SK-N-SH (cell line): ENCODE data around the gene SRGN.

Experiments used
- EP300 ChIP-seq, 2 experiments: IDR thresholded peaks; 2 replicates each; pipeline versions ENCODE4 v1.4.0 to v1.6.1; 2012; ENCODE audit warnings: borderline replicate concordance in 1 of 2, low read depth in 1 of 2, low read length in 1 of 2
- EZH2phosphoT487 ChIP-seq: fragments of 200-600 bp; sonication (generic); IDR thresholded peaks from 2 replicates; pipeline ENCODE4 v1.6.1; 2017; ENCODE audit warnings: low read depth, mixed run types, mild to moderate bottlenecking, antibody characterized with exemption, moderate library complexity, borderline replicate concordance
- MXI1 ChIP-seq: IDR thresholded peaks from 2 replicates; pipeline ENCODE4 v1.6.1; 2012; ENCODE audit warnings: mild to moderate bottlenecking, low read depth, low read length, improper control_type of control experiment
- POLR2AphosphoS5 ChIP-seq: IDR thresholded peaks from 2 replicates; pipeline ENCODE4 v1.6.1; 2012; ENCODE audit warnings: low read depth, low read length
- RFX5 ChIP-seq: IDR thresholded peaks from 2 replicates; pipeline ENCODE4 v1.6.1; 2012; ENCODE audit warnings: mild to moderate bottlenecking, improper control_type of control experiment, low read length
- TAF1 ChIP-seq: IDR thresholded peaks from 2 replicates; pipeline ENCODE4 v1.6.1; 2012; ENCODE audit warnings: low read depth, mild to moderate bottlenecking, low read length, moderate library complexity, borderline replicate concordance
- YY1 ChIP-seq: IDR thresholded peaks from 2 replicates; pipeline ENCODE4 v1.4.0; 2012; ENCODE audit warnings: low read depth, mild to moderate bottlenecking
- TF ChIP-seq, protein P1 (sequence below): fragments of 200-600 bp; sonication (generic); IDR thresholded peaks from 2 replicates; pipeline ENCODE4 v1.6.1; 2017; ENCODE audit warnings: antibody characterized with exemption, mild to moderate bottlenecking, moderate library complexity
- TF ChIP-seq, protein P2 (sequence below): IDR thresholded peaks from 2 replicates; pipeline ENCODE4 v1.4.0; 2012; ENCODE audit warnings: low read depth
- TF ChIP-seq, protein P3 (sequence below): IDR thresholded peaks from 2 replicates; pipeline ENCODE4 v1.6.1; 2012; ENCODE audit warnings: mild to moderate bottlenecking, low read depth, low read length, moderate library complexity

DNA sequence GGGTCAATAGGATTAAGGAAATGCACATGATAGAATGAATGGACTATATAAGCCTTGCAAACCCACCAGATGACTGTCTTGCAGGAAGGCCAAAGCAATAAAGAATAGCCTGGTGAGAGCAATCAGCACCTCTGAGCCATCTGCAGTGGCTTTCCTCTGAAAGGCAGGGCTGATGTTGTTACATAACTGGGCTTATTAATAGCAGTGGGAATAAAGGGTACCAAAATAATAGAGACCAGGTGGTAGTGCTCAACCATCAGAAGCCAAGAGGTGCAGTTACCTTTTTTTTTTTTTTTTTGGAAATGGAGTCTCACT lies 19.2 kb downstream of the SRGN start:
- TF ChIP-seq, protein P1, sequence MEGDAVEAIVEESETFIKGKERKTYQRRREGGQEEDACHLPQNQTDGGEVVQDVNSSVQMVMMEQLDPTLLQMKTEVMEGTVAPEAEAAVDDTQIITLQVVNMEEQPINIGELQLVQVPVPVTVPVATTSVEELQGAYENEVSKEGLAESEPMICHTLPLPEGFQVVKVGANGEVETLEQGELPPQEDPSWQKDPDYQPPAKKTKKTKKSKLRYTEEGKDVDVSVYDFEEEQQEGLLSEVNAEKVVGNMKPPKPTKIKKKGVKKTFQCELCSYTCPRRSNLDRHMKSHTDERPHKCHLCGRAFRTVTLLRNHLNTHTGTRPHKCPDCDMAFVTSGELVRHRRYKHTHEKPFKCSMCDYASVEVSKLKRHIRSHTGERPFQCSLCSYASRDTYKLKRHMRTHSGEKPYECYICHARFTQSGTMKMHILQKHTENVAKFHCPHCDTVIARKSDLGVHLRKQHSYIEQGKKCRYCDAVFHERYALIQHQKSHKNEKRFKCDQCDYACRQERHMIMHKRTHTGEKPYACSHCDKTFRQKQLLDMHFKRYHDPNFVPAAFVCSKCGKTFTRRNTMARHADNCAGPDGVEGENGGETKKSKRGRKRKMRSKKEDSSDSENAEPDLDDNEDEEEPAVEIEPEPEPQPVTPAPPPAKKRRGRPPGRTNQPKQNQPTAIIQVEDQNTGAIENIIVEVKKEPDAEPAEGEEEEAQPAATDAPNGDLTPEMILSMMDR, result no peak
- TF ChIP-seq EP300 (IDR thresholded peaks at IDR 0.05; ENCODE audit: borderline replicate concordance in 1 of 2, low read depth in 1 of 2, low read length in 1 of 2) (no peak), TAF1 (no peak), RFX5 (no peak), POLR2AphosphoS5 (no peak), EZH2phosphoT487 (no peak), MXI1 (no peak), YY1 (no peak)
- TF ChIP-seq, protein P2, sequence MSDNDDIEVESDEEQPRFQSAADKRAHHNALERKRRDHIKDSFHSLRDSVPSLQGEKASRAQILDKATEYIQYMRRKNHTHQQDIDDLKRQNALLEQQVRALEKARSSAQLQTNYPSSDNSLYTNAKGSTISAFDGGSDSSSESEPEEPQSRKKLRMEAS, result no peak
- TF ChIP-seq, protein P3, sequence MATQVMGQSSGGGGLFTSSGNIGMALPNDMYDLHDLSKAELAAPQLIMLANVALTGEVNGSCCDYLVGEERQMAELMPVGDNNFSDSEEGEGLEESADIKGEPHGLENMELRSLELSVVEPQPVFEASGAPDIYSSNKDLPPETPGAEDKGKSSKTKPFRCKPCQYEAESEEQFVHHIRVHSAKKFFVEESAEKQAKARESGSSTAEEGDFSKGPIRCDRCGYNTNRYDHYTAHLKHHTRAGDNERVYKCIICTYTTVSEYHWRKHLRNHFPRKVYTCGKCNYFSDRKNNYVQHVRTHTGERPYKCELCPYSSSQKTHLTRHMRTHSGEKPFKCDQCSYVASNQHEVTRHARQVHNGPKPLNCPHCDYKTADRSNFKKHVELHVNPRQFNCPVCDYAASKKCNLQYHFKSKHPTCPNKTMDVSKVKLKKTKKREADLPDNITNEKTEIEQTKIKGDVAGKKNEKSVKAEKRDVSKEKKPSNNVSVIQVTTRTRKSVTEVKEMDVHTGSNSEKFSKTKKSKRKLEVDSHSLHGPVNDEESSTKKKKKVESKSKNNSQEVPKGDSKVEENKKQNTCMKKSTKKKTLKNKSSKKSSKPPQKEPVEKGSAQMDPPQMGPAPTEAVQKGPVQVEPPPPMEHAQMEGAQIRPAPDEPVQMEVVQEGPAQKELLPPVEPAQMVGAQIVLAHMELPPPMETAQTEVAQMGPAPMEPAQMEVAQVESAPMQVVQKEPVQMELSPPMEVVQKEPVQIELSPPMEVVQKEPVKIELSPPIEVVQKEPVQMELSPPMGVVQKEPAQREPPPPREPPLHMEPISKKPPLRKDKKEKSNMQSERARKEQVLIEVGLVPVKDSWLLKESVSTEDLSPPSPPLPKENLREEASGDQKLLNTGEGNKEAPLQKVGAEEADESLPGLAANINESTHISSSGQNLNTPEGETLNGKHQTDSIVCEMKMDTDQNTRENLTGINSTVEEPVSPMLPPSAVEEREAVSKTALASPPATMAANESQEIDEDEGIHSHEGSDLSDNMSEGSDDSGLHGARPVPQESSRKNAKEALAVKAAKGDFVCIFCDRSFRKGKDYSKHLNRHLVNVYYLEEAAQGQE, result no peak
